ENCODE measurements around the gene S100A7A.
"Not testable (repeated sequence)": the region's sequence is repeated elsewhere in the genome, so short reads cannot be mapped to it uniquely, and the experiment has no call there.

The S100A7A gene

DNA sequence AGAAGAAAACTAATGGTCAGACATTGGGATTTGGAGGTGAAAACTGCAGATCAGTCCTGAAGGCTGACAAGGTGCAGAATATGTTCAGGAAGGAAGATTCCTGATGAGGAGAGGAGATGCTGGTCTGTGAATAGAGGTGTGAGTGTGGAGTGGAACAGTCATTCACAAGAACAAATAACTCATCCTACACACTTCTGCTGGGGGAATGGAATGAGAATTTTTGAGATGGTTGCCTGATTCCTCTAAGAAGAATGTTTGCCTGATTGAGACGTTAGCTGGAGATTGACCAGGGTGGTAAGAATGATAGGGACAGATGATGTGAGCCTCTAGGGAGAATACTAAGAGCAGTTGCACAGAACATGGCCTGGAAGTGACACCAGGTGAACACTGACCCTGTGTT lies 40.1 kb downstream of the S100A7A start:
- Histone ChIP-seq H3K36me3 (ENCODE audit: control insufficient read depth, insufficient read depth, low read length) (no peaks in the 10 kb centered on the region), H3K4me3 (ENCODE audit: low read length) (no peak overlapping the region), H3K27me3 (ENCODE audit: control insufficient read depth, insufficient read depth, low read length) (no peaks in the 10 kb centered on the region), H3K27ac (ENCODE audit: low read depth, low read length) (no peak overlapping the region), H3K4me1 (ENCODE audit: control insufficient read depth, insufficient read depth, low read length) (no peaks in the 10 kb centered on the region), H3K9ac (ENCODE audit: low read length) (no peak overlapping the region)

DNA sequence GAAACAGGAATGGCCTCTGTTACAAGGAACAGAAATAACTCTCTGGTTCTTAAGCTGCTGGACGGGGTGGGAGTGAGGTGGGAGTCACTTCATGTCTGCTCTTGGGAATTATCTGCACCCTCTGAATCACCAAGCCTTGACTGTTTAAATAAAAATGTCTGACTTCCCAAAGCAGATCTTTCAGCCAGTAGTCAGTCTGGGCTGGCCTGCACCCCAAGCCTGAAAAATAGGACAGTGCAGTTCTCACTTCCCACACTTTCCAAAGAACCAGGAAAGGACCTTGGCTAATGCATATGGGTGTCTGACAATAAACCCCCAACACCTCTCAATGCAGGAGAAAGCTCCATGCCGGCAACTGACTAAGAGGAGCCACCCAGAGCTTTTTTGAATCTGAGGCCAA lies 43.3 kb downstream of the S100A7A start:
- Histone ChIP-seq H3K36me3 (ENCODE audit: control insufficient read depth, insufficient read depth, low read length) (no peaks in the 10 kb centered on the region), H3K27me3 (ENCODE audit: control insufficient read depth, insufficient read depth, low read length) (no peaks in the 10 kb centered on the region), H3K9ac (ENCODE audit: low read length) (no peak overlapping the region), H3K4me3 (ENCODE audit: low read length) (no peak overlapping the region), H3K27ac (ENCODE audit: low read depth, low read length) (no peak overlapping the region), H3K4me1 (ENCODE audit: control insufficient read depth, insufficient read depth, low read length) (no peaks in the 10 kb centered on the region)

DNA sequence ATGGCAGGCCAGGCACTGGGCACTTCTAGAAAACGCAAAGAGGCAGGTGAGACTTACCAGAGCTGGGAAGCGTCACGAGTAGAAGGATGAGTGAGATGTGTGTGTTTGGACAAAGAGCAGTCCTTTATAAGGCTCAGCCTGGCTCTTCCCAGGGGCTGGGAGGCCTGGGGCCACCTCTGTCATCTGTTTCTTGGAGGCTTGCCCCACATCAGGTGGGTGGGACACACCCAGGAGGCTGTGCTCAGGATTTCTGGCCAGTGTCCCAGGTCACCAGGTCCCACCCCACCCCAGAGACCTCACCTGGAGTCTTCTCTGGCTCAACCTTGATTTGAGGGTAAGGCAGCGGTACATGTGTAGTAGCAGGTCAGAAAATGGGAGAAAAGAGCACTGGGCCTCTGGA lies 44.2 kb downstream of the S100A7A start, which contains the start of gene S100A7:
TSS of gene S100A7 (minus strand) at position 101 of the 400 bp plus-strand sequence. CDS start 1,638 bp downstream, outside the sequence.
- H3K9ac ChIP-seq (ENCODE audit: low read length) = no peak within 1 kb of the TSS
- no peaks in the 10 kb centered on the region for H3K27me3 ChIP-seq (ENCODE audit: control insufficient read depth, insufficient read depth, low read length)
- no peaks in the 10 kb centered on the region for H3K4me1 ChIP-seq (ENCODE audit: control insufficient read depth, insufficient read depth, low read length)
- H3K27ac ChIP-seq (ENCODE audit: low read depth, low read length) = no peak within 1 kb of the TSS
- H3K4me3 ChIP-seq (ENCODE audit: low read length) = no peak within 1 kb of the TSS
- no peaks in the 10 kb centered on the region for H3K36me3 ChIP-seq (ENCODE audit: control insufficient read depth, insufficient read depth, low read length)

DNA sequence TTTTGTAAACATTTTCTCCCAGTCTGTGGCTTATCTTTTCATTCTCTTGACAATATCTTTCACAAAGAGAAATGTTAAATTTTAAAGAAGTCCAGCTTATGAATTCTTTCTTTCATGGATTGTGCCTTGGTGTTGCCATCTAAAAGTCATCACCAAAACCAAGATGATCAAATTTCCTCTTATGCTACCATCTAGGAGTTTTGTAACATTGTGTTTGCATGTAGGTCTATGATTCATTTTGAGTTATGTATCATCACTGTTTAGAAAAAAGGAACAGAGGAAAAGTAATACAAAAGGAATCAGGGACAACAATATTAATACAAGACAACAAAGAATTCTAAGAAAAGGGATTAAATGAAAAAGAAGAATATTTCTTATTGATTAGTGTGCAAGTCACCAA lies 46.4 kb downstream of the S100A7A start:
- not testable (repeated sequence) for H3K27ac ChIP-seq (ENCODE audit: low read depth, low read length); H3K4me1 ChIP-seq (ENCODE audit: control insufficient read depth, insufficient read depth, low read length); H3K27me3 ChIP-seq (ENCODE audit: control insufficient read depth, insufficient read depth, low read length); H3K4me3 ChIP-seq (ENCODE audit: low read length); H3K36me3 ChIP-seq (ENCODE audit: control insufficient read depth, insufficient read depth, low read length); H3K9ac ChIP-seq (ENCODE audit: low read length)

DNA sequence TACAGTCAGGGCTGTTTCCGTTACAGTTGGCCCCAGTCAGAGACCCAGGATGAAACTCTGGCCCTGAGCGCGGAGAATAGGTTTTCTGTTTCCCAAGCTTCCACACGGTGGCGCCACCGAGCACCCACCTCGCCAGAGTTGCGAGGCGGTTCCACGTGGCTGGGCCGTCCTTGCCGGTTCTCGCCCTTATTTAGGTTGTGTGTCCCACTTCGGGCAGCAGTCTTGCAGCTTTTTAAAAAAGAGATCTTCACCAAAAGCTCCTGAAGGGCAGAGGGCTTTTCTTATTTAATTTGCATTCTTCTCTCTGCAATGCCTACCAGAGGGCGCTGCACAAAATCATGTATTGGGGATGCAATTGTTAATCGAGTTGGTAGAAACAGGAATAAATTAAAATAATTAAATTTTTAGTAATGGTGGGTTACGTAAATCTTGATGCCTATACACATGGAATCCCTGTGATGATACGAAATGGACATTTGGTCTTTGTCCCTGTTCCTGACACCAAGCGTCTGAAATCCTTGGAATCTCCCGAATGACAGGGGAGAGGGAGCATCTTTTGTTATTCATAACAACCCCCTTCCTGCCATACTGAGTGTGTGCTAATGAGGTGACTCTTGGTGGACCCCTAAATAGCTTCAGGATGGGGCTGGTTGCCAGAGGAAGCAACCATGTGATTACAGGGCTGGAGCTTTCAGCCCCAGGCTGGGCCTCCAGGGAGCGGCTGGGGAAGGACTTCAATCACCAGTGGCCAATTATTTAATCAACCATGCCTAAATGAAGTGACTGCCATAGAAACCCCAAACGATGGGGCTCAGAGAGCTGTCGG lies 49.7 kb downstream of the S100A7A start:
- Histone ChIP-seq H3K36me3 (ENCODE audit: control insufficient read depth, insufficient read depth, low read length) (no peaks in the 10 kb centered on the region), H3K27me3 (ENCODE audit: control insufficient read depth, insufficient read depth, low read length) (no peaks in the 10 kb centered on the region), H3K4me1 (ENCODE audit: control insufficient read depth, insufficient read depth, low read length) (no peaks in the 10 kb centered on the region), H3K9ac (ENCODE audit: low read length) (no peak overlapping the region), H3K27ac (ENCODE audit: low read depth, low read length) (no peak overlapping the region), H3K4me3 (ENCODE audit: low read length) (no peak overlapping the region)

DNA sequence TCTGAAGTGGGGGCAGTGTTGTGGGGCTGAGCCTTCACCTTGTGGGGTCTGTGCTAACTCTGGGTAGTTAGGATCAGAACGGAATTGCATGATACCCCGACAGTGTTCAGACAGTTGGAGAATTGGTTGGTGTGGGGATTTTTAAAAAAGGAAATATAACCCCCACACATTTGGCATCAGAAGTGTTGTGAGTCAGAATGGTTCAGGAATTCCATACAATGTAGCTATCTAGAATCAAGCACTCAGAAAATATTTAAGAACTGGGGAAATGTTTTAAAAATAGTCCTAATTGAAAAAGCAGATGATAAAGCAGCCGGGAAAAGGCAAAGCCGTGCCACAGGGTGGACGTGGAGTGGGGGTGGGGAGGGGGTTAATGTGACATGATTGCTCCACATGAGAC lies 50.6 kb downstream of the S100A7A start:
- H3K4me3 ChIP-seq (ENCODE audit: low read length) = no peak overlapping the region
- H3K27ac ChIP-seq (ENCODE audit: low read depth, low read length) = no peak overlapping the region
- no peak overlapping the region for H3K9ac ChIP-seq (ENCODE audit: low read length)
- H3K27me3 ChIP-seq (ENCODE audit: control insufficient read depth, insufficient read depth, low read length) = no peaks in the 10 kb centered on the region
- H3K4me1 ChIP-seq (ENCODE audit: control insufficient read depth, insufficient read depth, low read length) = no peaks in the 10 kb centered on the region
- H3K36me3 ChIP-seq (ENCODE audit: control insufficient read depth, insufficient read depth, low read length) = no peaks in the 10 kb centered on the region

DNA sequence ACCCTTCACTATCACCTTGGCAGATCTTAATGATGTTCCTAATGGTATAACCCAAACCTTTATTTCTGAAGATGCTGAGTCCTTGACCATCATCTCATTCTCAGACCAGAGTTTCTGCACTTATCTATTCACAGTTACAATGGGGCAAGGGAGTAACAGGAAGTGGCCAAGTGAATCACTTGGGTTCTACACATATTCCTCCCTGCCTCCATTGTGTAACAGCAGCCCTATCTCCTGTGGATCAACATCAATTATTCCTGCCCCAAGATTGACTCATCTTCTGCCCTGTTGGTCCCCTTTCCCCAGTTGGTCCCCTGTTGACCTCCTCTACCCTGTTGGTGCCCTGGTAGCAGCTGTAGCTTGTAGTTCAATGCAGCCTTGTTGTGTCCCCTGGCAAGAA lies 54.4 kb downstream of the S100A7A start:
- H3K4me1 ChIP-seq (ENCODE audit: control insufficient read depth, insufficient read depth, low read length) = no peaks in the 10 kb centered on the region
- H3K27ac ChIP-seq (ENCODE audit: low read depth, low read length) = no peak overlapping the region
- no peaks in the 10 kb centered on the region for H3K27me3 ChIP-seq (ENCODE audit: control insufficient read depth, insufficient read depth, low read length)
- H3K9ac ChIP-seq (ENCODE audit: low read length) = no peak overlapping the region
- H3K4me3 ChIP-seq (ENCODE audit: low read length) = no peak overlapping the region
- H3K36me3 ChIP-seq (ENCODE audit: control insufficient read depth, insufficient read depth, low read length) = no peaks in the 10 kb centered on the region
